ENCODE results near the gene STIL.
"Not testable (repeated sequence)": the region's sequence is repeated elsewhere in the genome, so short reads cannot be mapped to it uniquely, and the experiment has no call there.

STIL gene

GRCh38 chr1:47317841-47318240 is 3.9 kb upstream of the STIL start:
- 92% methylated on average over 1 of the region's 1 CpG for WGBS
- H3K9me3 ChIP-seq (ENCODE audit: insufficient read depth, low read depth, low read length): no peaks in the 10 kb centered on the region

GRCh38 chr1:47309427-47309826 is 4.5 kb downstream of the STIL start:
- H3K27me3 ChIP-seq (ENCODE audit: insufficient read depth, low read length): no peaks in the 10 kb centered on the region
- no peak overlapping the region for H3K27ac ChIP-seq (ENCODE audit: low read depth, low read length)
- peaks cover 8% of the 10 kb centered on the region; the same call in 1 of the 2 replicates for H3K4me1 ChIP-seq (ENCODE audit: insufficient read depth, low read length)
- WGBS: 95% methylated on average over 4 of the region's 4 CpGs
- no peak overlapping the region for H3K9ac ChIP-seq (ENCODE audit: low read depth, low read length)
- no peak overlapping the region for H3K4me3 ChIP-seq (ENCODE audit: low read length)
- H3K9me3 ChIP-seq (ENCODE audit: insufficient read depth, low read depth, low read length): no peaks in the 10 kb centered on the region
- peaks cover 48% of the 10 kb centered on the region for H3K36me3 ChIP-seq (ENCODE audit: insufficient read depth, low read length)

More at GRCh38 chr1:47317841-47318240, 3.9 kb upstream of the STIL start:
- H3K4me3 ChIP-seq (ENCODE audit: low read length): no peak overlapping the region
- H3K36me3 ChIP-seq (ENCODE audit: insufficient read depth, low read length): no peaks in the 10 kb centered on the region
- H3K27me3 ChIP-seq (ENCODE audit: insufficient read depth, low read length): no peaks in the 10 kb centered on the region
- H3K27ac ChIP-seq (ENCODE audit: low read depth, low read length): no peak overlapping the region
- no peaks in the 10 kb centered on the region for H3K4me1 ChIP-seq (ENCODE audit: insufficient read depth, low read length)
- H3K9ac ChIP-seq (ENCODE audit: low read depth, low read length): no peak overlapping the region

- WGBS: 92% methylated on average over 1 of the region's 2 CpGs
- no peak overlapping the region for H3K27ac ChIP-seq (ENCODE audit: low read depth, low read length)
- no peaks in the 10 kb centered on the region for H3K9me3 ChIP-seq (ENCODE audit: insufficient read depth, low read depth, low read length)
- H3K4me3 ChIP-seq (ENCODE audit: low read length): no peak overlapping the region
- peaks cover 87% of the 10 kb centered on the region for H3K36me3 ChIP-seq (ENCODE audit: insufficient read depth, low read length)
- no peaks in the 10 kb centered on the region for H3K27me3 ChIP-seq (ENCODE audit: insufficient read depth, low read length)
- no peak overlapping the region for H3K9ac ChIP-seq (ENCODE audit: low read depth, low read length)
- H3K4me1 ChIP-seq (ENCODE audit: insufficient read depth, low read length): no peaks in the 10 kb centered on the region
These were observed 11.5 kb downstream of the STIL start for GRCh38 chr1:47302472-47302871.

- Histone ChIP-seq H3K9ac (ENCODE audit: low read depth, low read length) (no peak overlapping the region), H3K27me3 (ENCODE audit: insufficient read depth, low read length) (no peaks in the 10 kb centered on the region), H3K4me3 (ENCODE audit: low read length) (no peak overlapping the region), H3K36me3 (ENCODE audit: insufficient read depth, low read length) (peaks cover 90% of the 10 kb centered on the region), H3K9me3 (ENCODE audit: insufficient read depth, low read depth, low read length) (no peaks in the 10 kb centered on the region), H3K4me1 (ENCODE audit: insufficient read depth, low read length) (no peaks in the 10 kb centered on the region), H3K27ac (ENCODE audit: low read depth, low read length) (no peak overlapping the region)
These were observed 15.8 kb downstream of the STIL start for GRCh38 chr1:47298025-47298699.

- no peaks in the 10 kb centered on the region for H3K4me1 ChIP-seq (ENCODE audit: insufficient read depth, low read length)
- WGBS: no CpG with 5 or more reads among the region's 2 CpGs
- no peaks in the 10 kb centered on the region for H3K9me3 ChIP-seq (ENCODE audit: insufficient read depth, low read depth, low read length)
- H3K4me3 ChIP-seq (ENCODE audit: low read length): no peak overlapping the region
- H3K27ac ChIP-seq (ENCODE audit: low read depth, low read length): no peak overlapping the region
- H3K9ac ChIP-seq (ENCODE audit: low read depth, low read length): no peak overlapping the region
- H3K27me3 ChIP-seq (ENCODE audit: insufficient read depth, low read length): no peaks in the 10 kb centered on the region
- peaks cover 85% of the 10 kb centered on the region for H3K36me3 ChIP-seq (ENCODE audit: insufficient read depth, low read length)
These were observed 18.4 kb downstream of the STIL start for GRCh38 chr1:47295579-47295978.

- H3K9me3 ChIP-seq (ENCODE audit: insufficient read depth, low read depth, low read length); H3K9ac ChIP-seq (ENCODE audit: low read depth, low read length); H3K4me3 ChIP-seq (ENCODE audit: low read length); H3K4me1 ChIP-seq (ENCODE audit: insufficient read depth, low read length); H3K27me3 ChIP-seq (ENCODE audit: insufficient read depth, low read length); H3K27ac ChIP-seq (ENCODE audit: low read depth, low read length): not testable (repeated sequence)
- WGBS: 97% methylated on average over 6 of the region's 6 CpGs
- peaks cover 84% of the 10 kb centered on the region for H3K36me3 ChIP-seq (ENCODE audit: insufficient read depth, low read length)
These were observed 19.1 kb downstream of the STIL start for GRCh38 chr1:47294863-47295262.

GRCh38 chr1:47288116-47288515 is 25.8 kb downstream of the STIL start:
- not testable (repeated sequence) for H3K27me3 ChIP-seq (ENCODE audit: insufficient read depth, low read length); H3K9me3 ChIP-seq (ENCODE audit: insufficient read depth, low read depth, low read length); H3K9ac ChIP-seq (ENCODE audit: low read depth, low read length); H3K4me1 ChIP-seq (ENCODE audit: insufficient read depth, low read length); H3K27ac ChIP-seq (ENCODE audit: low read depth, low read length); H3K4me3 ChIP-seq (ENCODE audit: low read length)
- WGBS: 94% methylated on average over 2 of the region's 4 CpGs
- peaks cover 88% of the 10 kb centered on the region for H3K36me3 ChIP-seq (ENCODE audit: insufficient read depth, low read length)

- Histone ChIP-seq H3K27ac (ENCODE audit: low read depth, low read length) (no peak overlapping the region), H3K4me3 (ENCODE audit: low read length) (no peak overlapping the region), H3K27me3 (ENCODE audit: insufficient read depth, low read length) (no peaks in the 10 kb centered on the region), H3K4me1 (ENCODE audit: insufficient read depth, low read length) (no peaks in the 10 kb centered on the region), H3K9me3 (ENCODE audit: insufficient read depth, low read depth, low read length) (no peaks in the 10 kb centered on the region), H3K36me3 (ENCODE audit: insufficient read depth, low read length) (peaks cover 93% of the 10 kb centered on the region), H3K9ac (ENCODE audit: low read depth, low read length) (no peak overlapping the region)
- WGBS: 97% methylated on average over 3 of the region's 3 CpGs
These were observed 33.8 kb downstream of the STIL start for GRCh38 chr1:47280142-47280541.

GRCh38 chr1:47276850-47277249 is 37.1 kb downstream of the STIL start:
- Histone ChIP-seq H3K4me1 (ENCODE audit: insufficient read depth, low read length) (no peaks in the 10 kb centered on the region), H3K36me3 (ENCODE audit: insufficient read depth, low read length) (peaks cover 82% of the 10 kb centered on the region), H3K9me3 (ENCODE audit: insufficient read depth, low read depth, low read length) (no peaks in the 10 kb centered on the region), H3K27ac (ENCODE audit: low read depth, low read length) (no peak overlapping the region), H3K9ac (ENCODE audit: low read depth, low read length) (no peak overlapping the region), H3K4me3 (ENCODE audit: low read length) (no peak overlapping the region), H3K27me3 (ENCODE audit: insufficient read depth, low read length) (no peaks in the 10 kb centered on the region)
- WGBS: 86% methylated on average over 1 of the region's 2 CpGs

GRCh38 chr1:47275811-47276210 is 38.1 kb downstream of the STIL start:
- not testable (repeated sequence) for H3K4me1 ChIP-seq (ENCODE audit: insufficient read depth, low read length); H3K9me3 ChIP-seq (ENCODE audit: insufficient read depth, low read depth, low read length); H3K4me3 ChIP-seq (ENCODE audit: low read length); H3K9ac ChIP-seq (ENCODE audit: low read depth, low read length); H3K27me3 ChIP-seq (ENCODE audit: insufficient read depth, low read length); H3K27ac ChIP-seq (ENCODE audit: low read depth, low read length)
- peaks cover 82% of the 10 kb centered on the region for H3K36me3 ChIP-seq (ENCODE audit: insufficient read depth, low read length)
- WGBS: 97% methylated on average over 7 of the region's 7 CpGs

GRCh38 chr1:47265529-47265928 is 48.4 kb downstream of the STIL start:
- not testable (repeated sequence) for H3K4me1 ChIP-seq (ENCODE audit: insufficient read depth, low read length); H3K4me3 ChIP-seq (ENCODE audit: low read length); H3K9me3 ChIP-seq (ENCODE audit: insufficient read depth, low read depth, low read length); H3K9ac ChIP-seq (ENCODE audit: low read depth, low read length); H3K27ac ChIP-seq (ENCODE audit: low read depth, low read length); H3K27me3 ChIP-seq (ENCODE audit: insufficient read depth, low read length)
- WGBS: 95% methylated on average over 8 of the region's 8 CpGs
- peaks cover 84% of the 10 kb centered on the region for H3K36me3 ChIP-seq (ENCODE audit: insufficient read depth, low read length)

Measured in HUES64 (cell line).